Trophoblast cell (in vitro differentiated cells and primary cell): ENCODE results near the gene PROSER1. TPM values are rescaled to one million over a fixed set of nuclear protein-coding genes. Genes with fewer than 3 reads are reported as not detected.
"Not testable (repeated sequence)": the region's sequence is repeated elsewhere in the genome, so short reads cannot be mapped to it uniquely, and the experiment has no call there.

ENCODE experiments used
- DNase-seq, 2 donors: peaks; one replicate each; pipeline ENCODE4 v3.0.0-alpha.2; 2016
- H2AFZ ChIP-seq: 2 replicates; pipeline ENCODE4 v1.6.1; 2013; ENCODE audit warnings: low read length, moderate library complexity, mild to moderate bottlenecking; ENCODE audit not compliant: insufficient read depth, poor library complexity
- H2AK5ac ChIP-seq: 2 replicates; pipeline ENCODE4 v1.6.1; 2013; ENCODE audit warnings: mild to moderate bottlenecking, low read length
- H2BK120ac ChIP-seq: 2 replicates; pipeline ENCODE4 v1.6.1; 2013; ENCODE audit warnings: low read length, mild to moderate bottlenecking, moderate library complexity; ENCODE audit not compliant: insufficient read depth, poor library complexity
- H2BK12ac ChIP-seq: 2 replicates; pipeline ENCODE4 v1.6.1; 2013; ENCODE audit warnings: mild to moderate bottlenecking, low read length, moderate library complexity
- H2BK5ac ChIP-seq: 2 replicates; pipeline ENCODE4 v1.6.1; 2013; ENCODE audit warnings: low read length, low read depth, moderate library complexity, mild to moderate bottlenecking; ENCODE audit not compliant: poor library complexity
- H3K14ac ChIP-seq: 2 replicates; pipeline ENCODE4 v1.6.1; 2013; ENCODE audit warnings: mild to moderate bottlenecking, low read length
- H3K18ac ChIP-seq: 2 replicates; pipeline ENCODE4 v1.6.1; 2013; ENCODE audit warnings: mild to moderate bottlenecking, low read length
- H3K23ac ChIP-seq: 2 replicates; pipeline ENCODE4 v1.6.1; 2013; ENCODE audit warnings: low read length
- H3K27ac ChIP-seq: 2 replicates; pipeline ENCODE4 v1.5.1; 2013; ENCODE audit warnings: low read depth, mild to moderate bottlenecking, inconsistent platforms, low read length, moderate library complexity
- H3K27me3 ChIP-seq: 2 replicates; pipeline ENCODE4 v1.6.1; 2013; ENCODE audit warnings: inconsistent platforms, mild to moderate bottlenecking, low read length, moderate library complexity; ENCODE audit not compliant: insufficient read depth
- H3K36me3 ChIP-seq, 2 experiments: 1 replicate in 1 of 2; 2 replicates in 1 of 2; pipeline ENCODE4 v1.6.1; 2013; ENCODE audit warnings: low read length in 2 of 2, mild to moderate bottlenecking in 2 of 2, moderate library complexity in 1 of 2; ENCODE audit not compliant: insufficient read depth in 2 of 2, control insufficient read depth in 1 of 2
- H3K4ac ChIP-seq: 2 replicates; pipeline ENCODE4 v1.6.1; 2013; ENCODE audit warnings: low read depth, mild to moderate bottlenecking, low read length, moderate library complexity
- H3K4me1 ChIP-seq, 2 experiments: 1 replicate in 1 of 2; 2 replicates in 1 of 2; pipeline ENCODE4 v1.6.1; 2013; ENCODE audit warnings: low read length in 2 of 2, mild to moderate bottlenecking in 2 of 2, moderate library complexity in 1 of 2; ENCODE audit not compliant: insufficient read depth in 2 of 2, control insufficient read depth in 1 of 2
- H3K4me2 ChIP-seq: 2 replicates; pipeline ENCODE4 v1.6.1; 2013; ENCODE audit warnings: inconsistent platforms, mild to moderate bottlenecking, low read length, moderate library complexity
- H3K4me3 ChIP-seq: 2 replicates; pipeline ENCODE4 v1.5.1; 2013; ENCODE audit warnings: mild to moderate bottlenecking, low read depth, low read length, inconsistent platforms
- H3K79me1 ChIP-seq: one replicate; pipeline ENCODE4 v1.6.1; 2013; ENCODE audit warnings: low read length
- H3K79me2 ChIP-seq: 2 replicates; pipeline ENCODE4 v1.6.1; 2013; ENCODE audit warnings: low read length, mild to moderate bottlenecking; ENCODE audit not compliant: control insufficient read depth, insufficient read depth, poor library complexity
- H3K9ac ChIP-seq: 2 replicates; pipeline ENCODE4 v1.6.1; 2013; ENCODE audit warnings: mild to moderate bottlenecking, low read length
- H3K9me3 ChIP-seq: 2 replicates; pipeline ENCODE4 v1.6.1; 2013; ENCODE audit warnings: low read depth, mild to moderate bottlenecking, control low read depth, inconsistent platforms, low read length; ENCODE audit not compliant: insufficient read depth
- H4K12ac ChIP-seq: 2 replicates; pipeline ENCODE4 v1.6.1; 2013; ENCODE audit warnings: low read depth, mild to moderate bottlenecking, low read length, moderate library complexity
- H4K8ac ChIP-seq: 2 replicates; pipeline ENCODE4 v1.6.1; 2013; ENCODE audit warnings: low read depth, mild to moderate bottlenecking, low read length, moderate library complexity
- H4K91ac ChIP-seq: one replicate; pipeline ENCODE4 v1.6.1; 2013; ENCODE audit warnings: low read depth, mild to moderate bottlenecking, low read length, moderate library complexity
- WGBS: extraction: QIAGEN DNeasy Blood & Tissue Kit; methylation state at CpG from one replicate; pipeline ENCODE4 v1.1.7; 2013; ENCODE audit warnings: missing lambda C conversion rate; ENCODE audit not compliant: insufficient read length, insufficient coverage; ENCODE audit errors: extremely low coverage; 5-methylcytosine and 5-hydroxymethylcytosine counted together
- polyA plus RNA-seq: library from polyadenylated mRNA; stranded (reverse); fragments of 200-250 nt; gene quantifications from 2 replicates; pipeline ENCODE4 v1.2.3, GENCODE V29; 2013

Gene PROSER1
- 96.3 and 106 TPM in 2 replicates for polyA plus RNA-seq

DNA sequence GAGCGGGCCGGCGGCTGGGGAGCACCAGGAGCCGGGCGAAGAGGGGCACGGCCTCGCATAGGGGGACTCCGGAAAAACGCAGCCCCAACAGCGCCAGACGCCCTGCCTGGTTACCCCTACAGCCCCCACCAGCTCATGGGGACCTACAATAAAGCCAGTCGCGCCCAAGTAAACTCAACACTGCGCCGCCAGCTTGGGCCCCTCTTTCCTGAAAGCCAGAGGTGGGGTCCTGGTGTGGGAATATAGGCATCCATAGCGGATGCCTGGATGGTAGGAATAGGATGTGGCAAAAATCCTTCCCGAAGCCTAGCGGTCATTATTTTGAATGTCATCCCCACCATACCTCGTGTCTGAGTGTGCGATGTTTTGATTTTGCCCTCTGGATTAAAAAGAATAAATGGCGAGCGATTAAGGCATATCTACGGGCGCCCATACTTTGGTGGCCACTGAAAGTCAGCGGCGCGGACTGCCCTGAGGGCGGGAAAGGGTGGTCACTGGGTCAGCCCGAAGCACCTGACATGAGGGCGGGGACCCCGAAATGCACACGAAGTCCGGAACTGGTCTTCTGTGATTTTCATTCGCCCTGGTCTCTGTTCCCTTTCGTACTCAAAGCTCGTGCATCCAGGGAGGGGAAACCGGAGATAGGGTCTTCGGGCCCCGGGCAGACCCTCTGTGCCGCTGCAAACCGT lies at the start of gene PROSER1, which contains the start of gene NHLRC3:
TSS of gene PROSER1 (minus strand) at position 210 of the 689 bp plus-strand sequence. CDS start 847 bp downstream, outside the sequence.
TSS of gene NHLRC3 (plus strand) at position 577 of the 689 bp plus-strand sequence. CDS start 184 bp downstream, outside the sequence.
- H4K8ac ChIP-seq = peak within 1 kb of the TSS; percentile 92
- WGBS = no CpG with 5 or more reads among the region's 41 CpGs

DNA sequence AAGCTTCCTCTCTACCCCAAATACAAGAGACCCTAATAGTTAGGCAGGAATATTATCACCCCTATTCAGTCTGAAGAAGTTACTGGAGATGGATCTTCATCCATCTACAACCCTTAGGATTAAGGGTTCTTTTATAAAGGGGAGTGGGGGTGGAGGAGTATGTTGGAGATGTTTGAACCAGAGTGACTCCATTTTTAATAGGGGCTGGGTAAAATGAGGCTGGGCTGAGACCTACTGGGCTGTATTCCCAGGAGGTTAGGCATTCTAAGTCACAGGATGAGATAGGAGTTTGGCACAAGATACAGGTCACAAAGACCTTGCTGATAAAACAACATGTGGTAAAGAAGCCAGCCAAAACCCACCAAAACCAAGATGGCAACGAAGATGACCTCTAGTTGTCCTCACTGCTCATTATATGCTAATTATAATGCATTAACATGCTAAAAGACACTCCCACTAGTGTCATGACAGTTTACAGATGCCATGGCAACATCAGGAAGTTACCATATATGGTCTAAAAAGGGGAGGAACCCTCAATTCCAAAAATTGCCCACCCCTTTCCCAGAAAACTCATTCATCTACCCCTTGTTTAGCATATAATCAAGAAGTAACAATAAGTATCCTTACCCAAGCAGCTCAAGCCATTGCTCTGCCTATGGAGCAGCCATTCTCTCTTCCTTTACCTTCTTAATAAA lies 48.5 kb upstream of the PROSER1 start:
- H3K9ac ChIP-seq, H3K4me3 ChIP-seq, H3K9me3 ChIP-seq, H3K79me2 ChIP-seq, H3K79me1 ChIP-seq, H2BK5ac ChIP-seq, H3K27ac ChIP-seq, H2BK12ac ChIP-seq, H4K91ac ChIP-seq, H3K27me3 ChIP-seq, DNase-seq, H3K4me1 ChIP-seq, H3K4ac ChIP-seq, H2AFZ ChIP-seq, H3K18ac ChIP-seq, H3K36me3 ChIP-seq, H4K12ac ChIP-seq, H3K4me2 ChIP-seq, H3K23ac ChIP-seq, H2BK120ac ChIP-seq, H4K8ac ChIP-seq, H2AK5ac ChIP-seq, H3K14ac ChIP-seq: not testable (repeated sequence)
- no CpG with 5 or more reads among the region's 1 CpG for WGBS

More for the DNA sequence above, at the start of gene PROSER1, which contains the start of gene NHLRC3:
- Histone ChIP-seq H3K4ac (peak within 1 kb of the TSS; percentile 87), H3K23ac (no peak within 1 kb of the TSS), H2BK12ac (peak within 1 kb of the TSS; percentile 49), H4K12ac (peak within 1 kb of the TSS; percentile 92), H3K9me3 (no peaks in the 10 kb centered on the region), H3K4me3 (peak within 1 kb of the TSS; percentile 89), H3K14ac (peak within 1 kb of the TSS; percentile 88), H3K27me3 (no peaks in the 10 kb centered on the region), H2BK5ac (peak within 1 kb of the TSS; percentile 82), H3K27ac (peak within 1 kb of the TSS; percentile 65), H3K79me1 (peaks cover 10% of the 10 kb centered on the region), H2BK120ac (peak within 1 kb of the TSS; percentile 79), H3K9ac (peak within 1 kb of the TSS; percentile 69), H4K91ac (peak within 1 kb of the TSS; percentile 96), H3K36me3 (no peaks in the 10 kb centered on the region), H3K79me2 (peaks cover 14% of the 10 kb centered on the region), H3K4me1 (peaks cover 0 to 4% of the 10 kb centered on the region in 2 experiments), H3K18ac (peak within 1 kb of the TSS; percentile 96), H3K4me2 (peak within 1 kb of the TSS; percentile 90), H2AFZ (peak within 1 kb of the TSS; percentile 89), H2AK5ac (peak within 1 kb of the TSS; percentile 83)
- DNase-seq = peak; percentile 62 to 76

DNA sequence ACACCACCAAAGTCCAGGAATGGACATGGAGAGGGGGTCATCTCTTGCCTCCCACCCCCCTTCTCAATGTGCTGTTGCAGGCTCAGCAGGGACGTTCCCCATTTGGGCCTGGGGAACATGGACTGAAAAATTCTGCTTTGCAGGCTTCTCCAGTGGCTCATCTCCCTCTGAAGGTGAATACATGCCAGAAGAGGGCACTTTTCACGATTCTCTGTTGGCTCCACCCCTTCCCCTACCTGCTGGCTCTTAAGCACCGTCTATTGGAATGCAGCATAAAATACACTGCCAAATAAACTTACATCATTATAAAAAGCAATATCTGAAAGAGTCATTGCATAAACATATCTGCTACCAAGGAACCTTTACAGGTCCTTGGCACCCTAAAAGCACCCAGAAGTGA lies 36.1 kb upstream of the PROSER1 start:
- H3K36me3 ChIP-seq = no peaks in the 10 kb centered on the region
- no peak overlapping the region for H3K4ac ChIP-seq
- no peak overlapping the region for H2BK5ac ChIP-seq
- H3K9ac ChIP-seq = no peak overlapping the region
- H3K9me3 ChIP-seq = peaks cover 2% of the 10 kb centered on the region
- no peak overlapping the region for H3K4me3 ChIP-seq
- no peaks in the 10 kb centered on the region for H3K27me3 ChIP-seq
- H4K8ac ChIP-seq = no peak overlapping the region
- no peak for DNase-seq
- H3K4me2 ChIP-seq = no peak overlapping the region
- no CpG with 5 or more reads among the region's 3 CpGs for WGBS
- no peak overlapping the region for H3K23ac ChIP-seq
- H3K27ac ChIP-seq = no peak overlapping the region
- H3K4me1 ChIP-seq = no peaks in the 10 kb centered on the region
- no peak overlapping the region for H2BK12ac ChIP-seq
- H3K79me1 ChIP-seq = no peaks in the 10 kb centered on the region
- H2AFZ ChIP-seq = no peak overlapping the region
- no peak overlapping the region for H4K12ac ChIP-seq
- H2AK5ac ChIP-seq = no peak overlapping the region
- no peak overlapping the region for H2BK120ac ChIP-seq
- H4K91ac ChIP-seq = no peak overlapping the region
- no peak overlapping the region for H3K18ac ChIP-seq
- H3K14ac ChIP-seq = no peak overlapping the region
- no peaks in the 10 kb centered on the region for H3K79me2 ChIP-seq

DNA sequence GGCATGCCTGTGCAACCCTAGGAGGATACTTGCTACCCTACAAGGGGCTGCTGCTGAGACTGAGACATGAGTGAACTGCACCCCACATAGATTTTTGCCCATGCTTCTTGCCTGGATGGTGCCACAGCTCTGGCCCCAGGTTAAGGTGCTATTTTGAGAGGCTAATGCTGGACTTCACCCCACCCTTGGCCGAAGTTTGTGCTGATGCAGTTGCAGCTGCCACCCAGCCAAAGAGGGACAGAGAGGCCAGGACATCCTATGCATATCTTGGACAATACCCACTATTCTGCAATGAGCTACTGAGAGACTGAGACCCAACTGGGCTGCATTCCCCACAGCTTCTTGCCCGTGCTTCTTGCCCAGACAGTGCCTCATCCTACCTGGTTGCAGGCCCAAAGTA lies 35.0 kb upstream of the PROSER1 start:
- WGBS = no CpG with 5 or more reads among the region's 2 CpGs
- Histone ChIP-seq H2BK120ac (no peak overlapping the region), H3K79me1 (no peaks in the 10 kb centered on the region), H3K4ac (no peak overlapping the region), H2AK5ac (no peak overlapping the region), H3K4me1 (no peaks in the 10 kb centered on the region), H3K9me3 (peaks cover 2% of the 10 kb centered on the region), H3K4me2 (no peak overlapping the region), H2BK5ac (no peak overlapping the region), H2BK12ac (no peak overlapping the region), H4K8ac (no peak overlapping the region), H3K9ac (no peak overlapping the region), H3K79me2 (no peaks in the 10 kb centered on the region), H3K18ac (no peak overlapping the region), H3K36me3 (no peaks in the 10 kb centered on the region), H4K91ac (no peak overlapping the region), H3K4me3 (no peak overlapping the region), H2AFZ (no peak overlapping the region), H4K12ac (no peak overlapping the region), H3K27me3 (no peaks in the 10 kb centered on the region), H3K23ac (no peak overlapping the region), H3K14ac (no peak overlapping the region), H3K27ac (no peak overlapping the region)
- DNase-seq = no peak
